GM21619 (cell line): Measurements from ENCODE around the gene RNU1-1.
"Not testable (repeated sequence)": the region's sequence is repeated elsewhere in the genome, so short reads cannot be mapped to it uniquely, and the experiment has no call there.

ENCODE experiments used
- ATAC-seq: cut with Tn5 transposase; IDR thresholded peaks from one replicate; pipeline ENCODE4 v1.9.1; 2021; ENCODE audit not compliant: unreplicated experiment

The RNU1-1 gene

DNA sequence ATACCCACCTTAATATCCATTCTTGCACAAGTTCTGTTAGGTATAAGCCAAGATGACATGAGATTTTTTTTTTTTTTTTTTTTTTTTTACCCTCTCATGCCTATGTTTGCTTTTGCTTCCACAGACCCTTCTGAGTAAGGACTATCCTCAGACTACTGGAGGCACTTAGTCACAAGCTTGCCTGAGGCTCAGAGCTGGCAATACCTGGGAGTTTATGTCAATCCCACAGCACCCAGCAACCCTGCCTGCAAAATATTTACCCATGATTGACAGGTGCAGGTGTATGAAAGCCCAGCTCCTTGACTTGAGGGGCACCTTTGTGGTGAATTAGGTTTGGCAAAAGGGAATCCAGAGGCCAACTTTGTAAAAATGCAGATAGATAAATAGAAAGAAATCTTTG lies 11.7 kb upstream of the RNU1-1 start:
- not testable (repeated sequence) for ATAC-seq

- ATAC-seq, result not testable (repeated sequence)
Observed at GRCh38 chr1:16521679-16522078, 7.6 kb upstream of the RNU1-1 start.

DNA sequence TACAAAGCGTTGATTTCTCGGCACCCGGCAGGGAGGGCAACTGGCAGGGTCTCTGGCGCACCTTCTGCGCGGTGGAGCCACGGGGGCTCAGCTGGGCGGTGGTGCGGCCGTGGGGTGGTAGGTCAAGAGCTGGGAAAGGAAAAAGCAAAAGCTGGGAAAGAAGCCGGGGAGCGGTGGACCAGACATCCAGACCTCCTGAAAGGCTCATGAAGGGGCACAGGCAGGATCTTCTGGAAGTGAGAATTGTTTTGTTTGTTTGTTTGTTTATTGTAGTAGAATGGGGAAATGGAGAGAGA lies 7.2 kb upstream of the RNU1-1 start:
- no peak for ATAC-seq

- not testable (repeated sequence) for ATAC-seq
Observed at GRCh38 chr1:16520435-16521287, 6.6 kb upstream of the RNU1-1 start.

DNA sequence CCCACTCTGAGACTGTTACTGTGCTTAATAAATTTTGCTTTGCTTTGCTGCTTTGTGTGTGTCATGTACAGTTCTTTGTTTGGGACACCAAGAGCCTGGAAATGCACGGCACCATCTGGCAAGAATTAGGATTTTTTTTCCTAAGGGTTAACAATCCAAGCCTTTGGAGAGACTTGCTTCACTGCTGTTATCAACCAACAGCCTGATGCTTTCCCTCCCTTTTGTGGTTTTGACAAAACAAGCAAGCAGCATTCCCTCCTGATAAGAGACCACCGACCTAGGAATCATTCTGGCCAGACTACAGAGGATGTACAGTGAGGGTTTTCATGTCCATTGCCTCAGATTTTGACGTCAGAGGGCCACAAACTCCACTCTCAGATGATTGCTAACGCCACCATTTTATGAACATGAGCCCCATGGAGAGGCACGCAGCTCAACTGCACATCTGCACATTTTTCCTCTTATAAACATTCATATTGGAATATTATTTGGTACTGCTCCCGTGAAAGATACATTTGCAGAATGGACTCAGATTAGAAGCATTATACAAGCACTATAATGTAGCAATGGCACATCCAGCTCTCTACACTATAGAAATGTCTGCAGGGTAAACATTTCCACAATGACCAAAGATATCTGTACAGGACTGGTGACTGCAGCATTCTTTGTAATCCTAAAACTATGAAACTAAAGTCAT lies 5.3 kb upstream of the RNU1-1 start:
- not testable (repeated sequence) for ATAC-seq

DNA sequence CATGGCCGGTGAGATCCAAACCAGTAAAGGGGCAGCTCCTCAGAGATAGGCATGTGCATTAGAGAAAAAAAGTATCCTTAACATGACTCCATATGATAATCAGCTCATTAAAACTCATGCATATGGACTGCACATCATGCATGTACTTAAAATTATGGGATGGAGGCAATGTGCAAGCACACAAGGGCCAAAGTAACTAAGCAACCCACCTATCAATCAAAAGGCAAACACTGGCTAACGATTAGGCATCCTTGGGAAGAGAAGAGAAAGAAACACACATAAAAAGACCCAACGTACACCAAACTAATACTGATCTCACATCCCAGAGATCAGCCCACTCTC lies 4.8 kb upstream of the RNU1-1 start:
- not testable (repeated sequence) for ATAC-seq

GRCh38 chr1:16516694-16517410 lies 2.8 kb upstream of the RNU1-1 start:
- ATAC-seq, result not testable (repeated sequence)

DNA sequence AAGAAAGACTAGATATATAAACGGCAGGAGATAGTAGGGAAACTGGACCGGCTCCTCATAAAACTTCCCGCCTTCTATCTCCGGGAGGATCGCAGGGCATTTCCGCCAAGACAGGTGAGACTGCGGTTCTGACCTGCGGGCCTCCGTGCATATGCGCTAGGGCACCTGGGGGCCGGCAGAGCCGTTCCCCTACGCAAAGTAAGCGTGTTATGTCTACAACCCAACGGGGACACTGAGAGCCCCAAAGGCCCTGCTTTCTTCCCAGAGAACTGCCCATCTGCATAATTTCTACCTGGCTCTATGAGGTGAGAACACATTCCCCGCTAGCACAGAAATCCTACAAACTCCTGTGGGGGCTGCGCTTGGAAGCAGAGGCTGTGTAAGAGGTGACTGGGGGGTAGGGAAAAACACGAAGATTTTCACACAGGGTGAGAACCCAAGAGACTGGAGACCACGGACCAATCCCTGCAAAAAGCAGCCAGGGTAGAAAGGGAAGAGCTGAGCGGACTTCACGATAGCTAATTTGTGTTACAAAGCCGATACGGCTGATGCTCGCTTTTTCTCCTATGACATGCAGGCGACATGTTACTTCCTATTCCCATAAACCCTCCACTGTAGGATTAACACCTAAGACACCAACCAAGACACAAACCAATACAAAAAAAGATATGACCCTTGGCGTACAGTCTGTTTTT lies 526 bp downstream of the RNU1-1 start:
- peak; percentile 89 for ATAC-seq

DNA sequence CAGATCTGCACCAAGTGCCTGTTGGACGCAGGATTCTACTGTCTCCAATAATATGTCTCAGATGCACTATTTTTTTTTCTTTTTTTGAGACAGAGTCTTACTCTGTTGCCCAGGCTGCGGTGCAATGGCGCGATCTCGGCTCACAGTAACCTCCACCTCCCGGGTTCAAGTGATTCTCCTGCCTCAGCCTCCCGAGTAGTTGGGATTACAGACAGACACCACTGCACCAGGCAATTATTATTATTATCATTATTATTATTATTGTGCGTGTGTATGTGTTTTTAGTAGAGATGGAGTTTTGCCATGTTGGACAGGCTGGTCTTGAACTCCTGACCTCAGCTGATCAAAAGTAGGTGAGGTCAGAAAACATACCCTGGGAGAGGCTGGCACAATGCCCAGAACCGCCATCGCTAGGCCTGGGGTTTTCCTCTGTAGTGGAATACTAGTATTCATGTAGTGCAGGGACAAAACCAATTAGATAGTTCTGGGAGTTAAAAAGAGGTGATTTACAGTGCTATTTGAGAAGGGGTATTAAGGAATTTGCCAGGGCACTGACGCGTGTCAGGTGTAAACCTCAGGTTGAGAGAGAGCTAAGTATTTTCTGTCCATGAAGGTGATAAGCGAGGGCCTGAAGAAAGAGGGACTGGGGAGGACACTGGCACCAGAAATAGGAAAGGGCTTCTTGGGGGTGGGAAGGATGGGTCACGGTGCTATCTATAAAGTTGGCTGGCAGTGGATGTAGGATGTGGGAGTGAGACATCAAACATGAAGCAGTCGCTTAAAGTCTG lies 1.3 kb downstream of the RNU1-1 start:
- not testable (repeated sequence) for ATAC-seq

- ATAC-seq, result not testable (repeated sequence)
Observed at GRCh38 chr1:16511926-16512325, 2.2 kb downstream of the RNU1-1 start.

- not testable (repeated sequence) for ATAC-seq
Observed at GRCh38 chr1:16508861-16509445, 5.1 kb downstream of the RNU1-1 start.

GRCh38 chr1:16506364-16507136 lies 7.5 kb downstream of the RNU1-1 start:
- not testable (repeated sequence) for ATAC-seq

DNA sequence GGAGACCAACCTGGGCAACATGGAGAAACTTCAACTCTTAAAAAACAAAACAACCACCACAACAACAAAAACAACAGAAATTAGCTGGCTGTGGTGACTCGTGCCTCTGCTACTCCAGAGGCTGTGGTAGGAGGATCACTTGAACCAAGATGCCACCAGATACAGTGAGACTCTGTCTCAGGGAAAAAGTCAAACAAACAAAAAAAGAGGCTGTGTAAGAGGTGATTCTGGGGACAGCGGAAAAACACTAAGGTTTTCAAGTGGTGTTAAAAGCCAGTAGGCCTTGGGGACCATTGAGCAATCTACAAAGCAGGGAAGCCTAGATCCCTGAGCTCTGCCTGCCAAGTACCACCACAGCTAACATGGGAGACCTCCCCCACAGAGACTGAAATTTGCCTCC lies 8.2 kb downstream of the RNU1-1 start:
- ATAC-seq, result not testable (repeated sequence)

- ATAC-seq, result no peak
Observed at GRCh38 chr1:16503494-16503893, 10.6 kb downstream of the RNU1-1 start.

- ATAC-seq, result not testable (repeated sequence)
Observed at GRCh38 chr1:16501446-16501845, 12.6 kb downstream of the RNU1-1 start.

DNA sequence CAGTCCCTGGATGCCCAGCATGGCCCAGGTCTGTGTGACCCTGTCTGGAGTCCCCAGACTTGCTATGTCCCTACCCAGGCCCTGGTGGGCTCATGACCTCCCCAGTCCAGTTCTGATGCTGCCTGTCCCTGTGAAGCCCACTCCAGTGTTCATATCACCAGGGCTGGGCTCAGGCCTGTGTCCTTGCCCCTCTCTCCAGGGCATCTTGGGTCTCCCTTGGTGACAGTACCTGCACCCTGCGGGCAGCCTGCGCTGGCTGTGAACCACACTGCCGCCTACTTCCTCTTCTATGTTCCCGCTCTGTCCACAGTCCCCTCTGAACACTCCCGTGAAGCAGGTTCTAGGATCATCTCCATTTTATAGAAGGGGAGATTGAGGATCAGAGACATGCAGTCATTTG lies 13.1 kb downstream of the RNU1-1 start:
- not testable (repeated sequence) for ATAC-seq

- ATAC-seq, result not testable (repeated sequence)
Observed at GRCh38 chr1:16500466-16500865, 13.6 kb downstream of the RNU1-1 start.

- peak; percentile 54 for ATAC-seq
Observed at GRCh38 chr1:16498573-16499413, 15.3 kb downstream of the RNU1-1 start.
